Urinary bladder (tissue), 4 donors: ENCODE results near the gene FCSK. TPM values are rescaled to one million over a fixed set of nuclear protein-coding genes. Genes with fewer than 3 reads are reported as not detected.
"Not testable (repeated sequence)": the region's sequence is repeated elsewhere in the genome, so short reads cannot be mapped to it uniquely, and the experiment has no call there.

Source experiments
- DNase-seq: peaks from one replicate; pipeline ENCODE4 v3.0.0-alpha.2; 2015; ENCODE audit errors: extremely low spot score
- H3K27ac ChIP-seq: one replicate; pipeline ENCODE4 v1.5.1; 2013; ENCODE audit warnings: low read depth, mild to moderate bottlenecking, moderate library complexity
- H3K36me3 ChIP-seq: one replicate; pipeline ENCODE4 v1.6.1; 2013; ENCODE audit warnings: mild to moderate bottlenecking, moderate library complexity; ENCODE audit not compliant: insufficient read depth
- H3K4me1 ChIP-seq: one replicate; pipeline ENCODE4 v1.6.1; 2013; ENCODE audit warnings: mild to moderate bottlenecking, moderate library complexity; ENCODE audit not compliant: insufficient read depth
- H3K4me3 ChIP-seq: one replicate; pipeline ENCODE4 v1.5.1; 2013; ENCODE audit warnings: low read depth, low read length
- WGBS: extraction: QIAGEN DNeasy Blood & Tissue Kit; methylation state at CpG from one replicate; pipeline ENCODE4 v1.1.7; 2013; 5-methylcytosine and 5-hydroxymethylcytosine counted together
- polyA plus RNA-seq: library from polyadenylated mRNA; stranded (reverse); fragments of 200-250 nt; gene quantifications from one replicate; pipeline ENCODE4 v1.2.3, GENCODE V29; 2013
- total RNA-seq: library from RNA; depleted of rRNA; stranded (reverse); fragments of >200 nt; gene quantifications from one replicate; pipeline ENCODE4 v1.2.3, GENCODE V29; 2014
- donor health status: healthy with polysubstance abuse.
- donor health status: healthy.

FCSK gene
- total and polyA plus RNA-seq, 2 donors = 7.6 to 11.0 TPM

- H3K4me3 ChIP-seq = peak overlapping the region; percentile 83
- no peak for DNase-seq
- H3K4me1 ChIP-seq = no peaks in the 10 kb centered on the region
- no peak overlapping the region for H3K27ac ChIP-seq
- no peaks in the 10 kb centered on the region for H3K36me3 ChIP-seq
- WGBS = 8% methylated on average over 22 of the region's 22 CpGs
Measured at GRCh38 chr16:70437582-70438557, 16.5 kb upstream of the FCSK start.

GRCh38 chr16:70438585-70438968, 15.8 kb upstream of the FCSK start:
- Histone ChIP-seq H3K36me3 (no peaks in the 10 kb centered on the region), H3K27ac (no peak overlapping the region), H3K4me3 (peak overlapping the region; percentile 83), H3K4me1 (no peaks in the 10 kb centered on the region)
- no peak for DNase-seq
- WGBS = 0% methylated on average over 39 of the region's 39 CpGs

- H3K4me3 ChIP-seq = peak within 1 kb of the TSS; percentile 83
- peak; percentile 91 for DNase-seq
- no peaks in the 10 kb centered on the region for H3K4me1 ChIP-seq
- H3K27ac ChIP-seq = no peak within 1 kb of the TSS
- WGBS = 1% methylated on average over 75 of the region's 86 CpGs
- H3K36me3 ChIP-seq = no peaks in the 10 kb centered on the region
Measured at GRCh38 chr16:70438969-70439862, 15.2 kb upstream of the FCSK start, which contains the start of gene ST3GAL2. Gene ST3GAL2 (minus strand): TSS chr16:70439100. CDS start chr16:70398530, 40,570 bp downstream.

GRCh38 chr16:70440009-70440692, 14.2 kb upstream of the FCSK start:
- Histone ChIP-seq H3K4me1 (no peaks in the 10 kb centered on the region), H3K4me3 (no peak overlapping the region), H3K27ac (no peak overlapping the region), H3K36me3 (no peaks in the 10 kb centered on the region)
- WGBS = 79% methylated on average over 11 of the region's 11 CpGs
- DNase-seq = no peak

- Histone ChIP-seq H3K4me1 (no peaks in the 10 kb centered on the region), H3K36me3 (no peaks in the 10 kb centered on the region), H3K4me3 (no peak overlapping the region), H3K27ac (no peak overlapping the region)
- WGBS = 90% methylated on average over 8 of the region's 8 CpGs
- DNase-seq = no peak
Measured at GRCh38 chr16:70441406-70441990, 12.9 kb upstream of the FCSK start.

GRCh38 chr16:70442344-70442743, 12.1 kb upstream of the FCSK start:
- no peaks in the 10 kb centered on the region for H3K36me3 ChIP-seq
- no peak overlapping the region for H3K4me3 ChIP-seq
- WGBS = 92% methylated on average over 7 of the region's 7 CpGs
- H3K27ac ChIP-seq = no peak overlapping the region
- no peak for DNase-seq
- H3K4me1 ChIP-seq = no peaks in the 10 kb centered on the region

GRCh38 chr16:70444249-70445063, 9.9 kb upstream of the FCSK start:
- no peaks in the 10 kb centered on the region for H3K4me1 ChIP-seq
- no peak for DNase-seq
- no peaks in the 10 kb centered on the region for H3K36me3 ChIP-seq
- 58% methylated on average over 4 of the region's 4 CpGs for WGBS
- H3K27ac ChIP-seq = no peak overlapping the region
- H3K4me3 ChIP-seq = no peak overlapping the region

- no peak for DNase-seq
- Histone ChIP-seq H3K4me3 (no peak overlapping the region), H3K36me3 (no peaks in the 10 kb centered on the region), H3K4me1 (no peaks in the 10 kb centered on the region), H3K27ac (no peak overlapping the region)
- 78% methylated on average over 6 of the region's 6 CpGs for WGBS
Measured at GRCh38 chr16:70448075-70448474, 6.3 kb upstream of the FCSK start.

GRCh38 chr16:70450142-70451003, 4.0 kb upstream of the FCSK start:
- not testable (repeated sequence) for H3K36me3 ChIP-seq, DNase-seq, H3K27ac ChIP-seq, H3K4me3 ChIP-seq, H3K4me1 ChIP-seq
- WGBS = 60% methylated on average over 37 of the region's 37 CpGs

GRCh38 chr16:70451004-70451340, 3.4 kb upstream of the FCSK start:
- not testable (repeated sequence) for H3K4me3 ChIP-seq, H3K36me3 ChIP-seq, DNase-seq, H3K27ac ChIP-seq, H3K4me1 ChIP-seq
- 39% methylated on average over 25 of the region's 25 CpGs for WGBS

- Histone ChIP-seq H3K4me1 (no peaks in the 10 kb centered on the region), H3K36me3 (no peaks in the 10 kb centered on the region), H3K27ac (no peak overlapping the region), H3K4me3 (peak overlapping the region; percentile 95)
- WGBS = 96% methylated on average over 11 of the region's 11 CpGs
- no peak for DNase-seq
Measured at GRCh38 chr16:70453117-70453891, 1.1 kb upstream of the FCSK start.
